NCI-H69 (cell line): ENCODE data around the gene PTPN4.
"Not testable (repeated sequence)": the region's sequence is repeated elsewhere in the genome, so short reads cannot be mapped to it uniquely, and the experiment has no call there.

Experiments used
- DNase-seq: peaks from one replicate; lab custom pipeline; 2025; lab: John Stamatoyannopoulos, UW

Gene PTPN4

GRCh38 chr2:120017201-120017600, 257.5 kb downstream of the PTPN4 start:
- DNase-seq: no peak

GRCh38 chr2:120018549-120018948, 258.8 kb downstream of the PTPN4 start:
- no peak for DNase-seq

GRCh38 chr2:120020554-120020953, 260.8 kb downstream of the PTPN4 start:
- no peak for DNase-seq

GRCh38 chr2:120022505-120022904, 262.8 kb downstream of the PTPN4 start:
- DNase-seq: not testable (repeated sequence)

- DNase-seq: no peak
These were observed 267.2 kb downstream of the PTPN4 start for GRCh38 chr2:120026890-120027289.

- no peak for DNase-seq
These were observed 269.1 kb downstream of the PTPN4 start for GRCh38 chr2:120028795-120029194.

- DNase-seq: no peak
These were observed 270.2 kb downstream of the PTPN4 start for GRCh38 chr2:120029672-120030640.

GRCh38 chr2:120032297-120032696, 272.6 kb downstream of the PTPN4 start:
- DNase-seq: no peak
